GM12878 (cell line): Measurements from ENCODE around the gene SIMC1. TPM values are rescaled to one million over a fixed set of nuclear protein-coding genes. Genes with fewer than 3 reads are reported as not detected.
"Not testable (repeated sequence)": the region's sequence is repeated elsewhere in the genome, so short reads cannot be mapped to it uniquely, and the experiment has no call there.

Experiments used
- ATAC-seq: fragments of 200-7000 bp; cut with Tn5 transposase; 3 replicates; pipeline ENCODE4 v1.9.1; 2020; ENCODE audit warnings: mild to moderate bottlenecking, moderate library complexity
- Bru-seq: library from RNA; stranded (reverse); fragments of 400-500 nt; gene quantifications from one replicate; lab custom pipeline; 2021; lab: Mats Ljungman, UMichigan
- BruChase-seq, 2 experiments: library from RNA; stranded (reverse); fragments of 400-500 nt; gene quantifications; one replicate each; lab custom pipeline; 2021; lab: Mats Ljungman, UMichigan
- BruUV-seq: library from RNA; stranded (reverse); fragments of 400-500 nt; replicated peaks from 2 replicates; lab custom pipeline; 2021; lab: Mats Ljungman, UMichigan
- CTCF ChIA-PET: fragments of 300-600 bp; sonication (Branson Sonifier 250); formaldehyde crosslinking; extraction: SDS; loops from one replicate; lab custom pipeline; 2021; ENCODE audit warnings: inconsistent platforms; lab: Yijun Ruan, JAX
- POLR2A ChIA-PET: fragments of 350-600 bp; formaldehyde crosslinking; extraction: SDS; loops from one replicate; lab custom pipeline; 2021; ENCODE audit warnings: inconsistent platforms; lab: Charles Lee
- RAD21 ChIA-PET: fragments of 300-600 bp; sonication (Branson Sonifier 250); formaldehyde crosslinking; loops from one replicate; lab custom pipeline; 2023; ENCODE audit warnings: antibody characterized with exemption; ENCODE audit not compliant: unreplicated experiment; lab: Charles Lee
- SMC1A ChIA-PET: fragments of 300-600 bp; sonication (Branson Sonifier 250); formaldehyde crosslinking; loops from one replicate; lab custom pipeline; 2023; ENCODE audit not compliant: unreplicated experiment, uncharacterized antibody; lab: Charles Lee
- DNase-seq: peaks from one replicate; pipeline ENCODE4 v3.0.0-alpha.2; 2011; ENCODE audit warnings: low read depth, low spot score
- FAIRE-seq: peaks from 3 replicates; lab custom pipeline; 2011; peaks lifted over from hg19 to GRCh38; lab: Jason Lieb, UNC
- H2AFZ ChIP-seq: 2 replicates; pipeline ENCODE4 v1.6.0; 2011; ENCODE audit warnings: low read depth, low read length, control low read depth; ENCODE audit not compliant: control insufficient read depth
- H3K27ac ChIP-seq: 2 replicates; pipeline ENCODE4 v1.5.1; 2011; ENCODE audit warnings: control low read depth; ENCODE audit not compliant: control insufficient read depth, insufficient read depth
- H3K27me3 ChIP-seq, 2 experiments: replicated peaks in 1 of 2; 2 replicates each; pipeline versions ENCODE4 v1.6.0 to v1.6.1; 2011; ENCODE audit warnings: low read length in 1 of 2; ENCODE audit not compliant: control insufficient read depth in 2 of 2, insufficient read depth in 2 of 2
- H3K36me3 ChIP-seq, 2 experiments: 2 replicates each; pipeline ENCODE4 v1.5.1; 2011; ENCODE audit warnings: low read length in 1 of 2; ENCODE audit not compliant: control insufficient read depth in 2 of 2, insufficient read depth in 2 of 2
- H3K4me1 ChIP-seq: 2 replicates; pipeline ENCODE4 v1.6.1; 2011; ENCODE audit warnings: mild to moderate bottlenecking, low read length, moderate library complexity, mixed read lengths; ENCODE audit not compliant: control insufficient read depth, insufficient read depth
- H3K4me2 ChIP-seq: 2 replicates; pipeline ENCODE4 v1.6.0; 2011; ENCODE audit warnings: control low read depth; ENCODE audit not compliant: control insufficient read depth, insufficient read depth
- H3K4me3 ChIP-seq: fragments of 200-600 bp; sonication (generic); 2 replicates; pipeline ENCODE4 v1.5.1; 2016
- H3K79me2 ChIP-seq: 2 replicates; pipeline ENCODE4 v1.6.0; 2011; ENCODE audit warnings: low read length; ENCODE audit not compliant: control insufficient read depth, insufficient read depth
- H3K9ac ChIP-seq: 2 replicates; pipeline ENCODE4 v1.8.0; 2011; ENCODE audit warnings: low read length, control low read depth, mixed read lengths; ENCODE audit not compliant: control insufficient read depth, insufficient read depth
- H3K9me3 ChIP-seq: replicated peaks from 3 replicates; pipeline ENCODE4 v1.5.1; 2011; ENCODE audit warnings: mild to moderate bottlenecking, low read length; ENCODE audit not compliant: control insufficient read depth, insufficient read depth
- H4K20me1 ChIP-seq: 2 replicates; pipeline ENCODE4 v1.6.0; 2011; ENCODE audit not compliant: control insufficient read depth, insufficient read depth
- WGBS: methylation state at CpG from one replicate; pipeline ENCODE4 v1.1.6; 2016; ENCODE audit warnings: low lambda C conversion rate; ENCODE audit not compliant: insufficient replicate concordance, insufficient coverage; ENCODE audit errors: missing lambda C conversion rate; 5-methylcytosine and 5-hydroxymethylcytosine counted together
- in situ Hi-C: fragments of 300-500 bp; cut with MboI; formaldehyde crosslinking; loops from 9 replicates; pipeline ENCODE4 v1.14.3; 2018; ENCODE audit warnings: mixed read lengths
- intact Hi-C: fragments of 100-400 bp; cut with micrococcal nuclease; formaldehyde crosslinking; loops from one replicate; pipeline ENCODE4 v1.14.2; 2022; ENCODE audit not compliant: unreplicated experiment
- long read RNA-seq, 2 experiments: library from polyadenylated mRNA; unstranded; transcript quantifications; one replicate each; pipeline ENCODE4 v2.0.0, GENCODE V29; 2019 to 2020
- polyA minus RNA-seq, 3 experiments: library from RNA; depleted of rRNA, polyadenylated mRNA; stranded (reverse); fragments of >200 nt; gene quantifications; 2 replicates each; pipeline ENCODE4 v1.2.3, GENCODE V29; 2011
- polyA plus RNA-seq, 11 experiments: library from polyadenylated mRNA; depleted of rRNA in 4 of 11; unstranded in 6 of 11; stranded (reverse) in 5 of 11; fragments of >200 nt; fragmentation: Nextera tagmentation in 4 of 11; fragmentation: Illumina TruSeq in 1 of 11; extraction: Ambion mirVana in 4 of 11; extraction: Trizol in 1 of 11; gene quantifications; 1 replicate in 1 of 11; 2 replicates in 10 of 11; pipeline versions ENCODE4 v1.2.1 to v1.2.3, GENCODE V29; 2011 to 2016; ENCODE audit warnings: inconsistent platforms in 2 of 11, missing spikeins in 2 of 11, low read depth in 1 of 11
- total RNA-seq, 4 experiments: library from RNA; depleted of rRNA in 3 of 4; stranded (reverse); fragments of >200 nt in 3 of 4; fragmentation: Illumina TruSeq in 1 of 4; extraction: Trizol in 1 of 4; gene quantifications; 2 replicates each; pipeline versions ENCODE4 v1.2.1 to v1.2.3, GENCODE V29; 2013 to 2021

The SIMC1 gene
- 31.7 and 32.6 TPM in 2 replicates for total RNA-seq (2013; cell fraction: nucleolus; rRNA removed)
- total RNA-seq (2014; rRNA removed): 11.1 TPM in 2 replicates
- total RNA-seq (2014; rRNA removed; fragmentation: Illumina TruSeq; extraction: Trizol): 9.9 and 11.4 TPM in 2 replicates
- 15.6 and 15.9 TPM in 2 replicates for total RNA-seq (2021)
- polyA plus RNA-seq (2011; ENCODE audit: low read depth): 3.4 TPM
- 4.1 and 6.0 TPM in 2 replicates for polyA plus RNA-seq (2011; rRNA removed)
- polyA plus RNA-seq (2011; cell fraction: cytosol; rRNA removed): 6.0 and 8.8 TPM in 2 replicates
- polyA plus RNA-seq (2011; cell fraction: nucleus; rRNA removed): 14.9 and 16.0 TPM in 2 replicates
- polyA plus RNA-seq (2012): 5.3 and 6.6 TPM in 2 replicates
- polyA plus RNA-seq (2014; fragmentation: Illumina TruSeq; extraction: Trizol): 16.5 and 19.2 TPM in 2 replicates
- 1 to 10 TPM; 3.0 to 6.2 TPM for polyA plus RNA-seq (2014; fragmentation: Nextera tagmentation; extraction: Ambion mirVana)
- polyA plus RNA-seq (2014; rRNA removed): 8.9 and 9.6 TPM in 2 replicates
- 10 to 100 TPM; 10.9 to 13.6 TPM for polyA plus RNA-seq (2016; fragmentation: Nextera tagmentation; extraction: Ambion mirVana)
- polyA minus RNA-seq (2011; rRNA and poly(A)+ RNA removed): 15.0 and 17.8 TPM in 2 replicates
- polyA minus RNA-seq (2011; cell fraction: cytosol; rRNA and poly(A)+ RNA removed): 7.6 and 10.0 TPM in 2 replicates
- polyA minus RNA-seq (2011; cell fraction: nucleus; rRNA and poly(A)+ RNA removed): 9.8 and 14.3 TPM in 2 replicates
- percentile 65 among the genes with signal in this experiment for Bru-seq, nascent RNA
- percentile 59 among the genes with signal in this experiment for BruChase-seq, experiment 1, labeled RNA remaining after a 6-hour chase
- percentile 62 among the genes with signal in this experiment for BruChase-seq, experiment 2, labeled RNA remaining after a 2-hour chase
- long read RNA-seq, experiment 1, partial matches to known transcripts: 4 of 7 reads
- long read RNA-seq, experiment 1, other reads (novel, unspliced or antisense): 1 of 7 reads
- long read RNA-seq, experiment 2, partial matches to known transcripts: 9 of 13 reads
- long read RNA-seq, experiment 2, other reads (novel, unspliced or antisense): 2 of 13 reads

DNA sequence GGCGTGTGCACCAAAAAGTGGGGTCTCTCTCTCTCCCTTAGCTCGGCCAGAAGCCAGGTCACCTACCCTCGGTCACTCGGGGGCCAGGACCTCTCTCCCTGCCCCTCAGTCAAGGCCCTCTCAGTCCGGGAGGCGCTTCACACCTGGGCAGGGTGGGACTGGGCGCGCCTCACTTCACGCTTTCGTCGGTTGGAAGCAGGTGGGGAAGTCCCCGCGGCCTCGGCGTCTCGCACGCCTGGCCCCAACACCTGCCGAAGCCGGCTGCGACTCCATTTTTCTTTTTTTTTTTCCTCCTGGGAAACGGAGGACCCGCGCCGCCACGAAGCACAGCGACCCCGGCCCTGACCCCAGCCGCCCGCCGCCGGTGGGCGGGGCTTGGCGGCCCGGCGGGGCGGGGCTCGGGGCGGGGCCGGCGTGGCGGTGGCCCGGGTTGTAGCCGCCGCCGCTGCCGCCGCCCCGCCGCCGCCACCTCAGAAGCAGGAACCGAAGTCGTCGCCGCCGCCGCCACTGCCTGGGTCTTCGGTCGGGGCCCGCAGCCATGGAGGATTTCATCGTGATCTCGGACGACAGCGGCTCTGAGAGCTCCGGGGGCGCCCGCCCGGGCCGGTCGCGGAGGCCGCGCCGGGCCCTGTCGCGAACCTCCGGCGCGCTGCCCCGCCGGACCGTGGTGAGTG, at the start of gene SIMC1:
Gene SIMC1, plus strand, starts transcription at position 454 of the 674 bp plus-strand sequence. Its CDS starts 85 bp downstream, at position 539.
- 3% methylated on average over 31 of the region's 81 CpGs for WGBS
- in situ Hi-C loops, H3K27ac ChIP-seq, H3K9ac ChIP-seq, DNase-seq, H3K27me3 ChIP-seq, POLR2A ChIA-PET, H3K36me3 ChIP-seq, BruUV-seq, H3K9me3 ChIP-seq, H4K20me1 ChIP-seq, SMC1A ChIA-PET, H3K4me3 ChIP-seq, H3K79me2 ChIP-seq, RAD21 ChIA-PET, CTCF ChIA-PET, H3K4me2 ChIP-seq, FAIRE-seq, H3K4me1 ChIP-seq: not testable (repeated sequence)
- ATAC-seq: peak; percentile 66
- H2AFZ ChIP-seq: peak within 1 kb of the TSS; percentile 23; the same call in 1 of the 2 replicates
- intact Hi-C loops: loop anchor here (5.0 kb wide), 1 partner anchor 149 kb away; the partner anchor contains the start of genes HIGD2A and NOP16
